GM12873 (cell line): ENCODE results near the gene CASKIN1.

Experiments
- TF ChIP-seq, protein P1 (sequence below): IDR thresholded peaks from 2 replicates; pipeline ENCODE4 v1.5.1; 2012; ENCODE audit warnings: low read depth, mild to moderate bottlenecking, moderate library complexity, low read length, control low read depth; ENCODE audit not compliant: insufficient read depth; ENCODE audit errors: missing control alignments

Gene CASKIN1

DNA sequence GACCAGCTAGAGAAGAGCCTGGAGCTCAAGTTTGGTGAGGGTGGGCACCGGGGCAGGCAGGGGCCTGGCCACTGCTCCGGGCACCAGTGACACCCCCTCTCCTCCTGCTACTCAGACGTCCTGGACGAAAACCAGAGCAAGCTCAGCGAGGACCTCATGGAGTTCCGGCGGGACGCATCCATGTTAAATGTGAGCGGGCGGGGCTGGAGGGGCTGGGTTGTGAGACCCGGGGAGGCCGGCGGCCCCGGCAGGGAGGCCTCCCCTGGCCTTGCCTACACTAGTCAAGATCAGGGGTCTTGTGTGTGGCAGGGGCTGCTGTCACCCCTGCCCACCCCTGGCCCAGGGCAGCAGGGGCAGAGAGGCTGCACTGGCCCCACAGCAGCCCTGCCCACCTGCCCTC is 23.0 kb downstream of the CASKIN1 start:
- TF ChIP-seq, protein P1, sequence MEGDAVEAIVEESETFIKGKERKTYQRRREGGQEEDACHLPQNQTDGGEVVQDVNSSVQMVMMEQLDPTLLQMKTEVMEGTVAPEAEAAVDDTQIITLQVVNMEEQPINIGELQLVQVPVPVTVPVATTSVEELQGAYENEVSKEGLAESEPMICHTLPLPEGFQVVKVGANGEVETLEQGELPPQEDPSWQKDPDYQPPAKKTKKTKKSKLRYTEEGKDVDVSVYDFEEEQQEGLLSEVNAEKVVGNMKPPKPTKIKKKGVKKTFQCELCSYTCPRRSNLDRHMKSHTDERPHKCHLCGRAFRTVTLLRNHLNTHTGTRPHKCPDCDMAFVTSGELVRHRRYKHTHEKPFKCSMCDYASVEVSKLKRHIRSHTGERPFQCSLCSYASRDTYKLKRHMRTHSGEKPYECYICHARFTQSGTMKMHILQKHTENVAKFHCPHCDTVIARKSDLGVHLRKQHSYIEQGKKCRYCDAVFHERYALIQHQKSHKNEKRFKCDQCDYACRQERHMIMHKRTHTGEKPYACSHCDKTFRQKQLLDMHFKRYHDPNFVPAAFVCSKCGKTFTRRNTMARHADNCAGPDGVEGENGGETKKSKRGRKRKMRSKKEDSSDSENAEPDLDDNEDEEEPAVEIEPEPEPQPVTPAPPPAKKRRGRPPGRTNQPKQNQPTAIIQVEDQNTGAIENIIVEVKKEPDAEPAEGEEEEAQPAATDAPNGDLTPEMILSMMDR = no peak

GRCh38 chr16:2172688-2173335 is 23.6 kb downstream of the CASKIN1 start:
- TF ChIP-seq, protein P1 = no peak

DNA sequence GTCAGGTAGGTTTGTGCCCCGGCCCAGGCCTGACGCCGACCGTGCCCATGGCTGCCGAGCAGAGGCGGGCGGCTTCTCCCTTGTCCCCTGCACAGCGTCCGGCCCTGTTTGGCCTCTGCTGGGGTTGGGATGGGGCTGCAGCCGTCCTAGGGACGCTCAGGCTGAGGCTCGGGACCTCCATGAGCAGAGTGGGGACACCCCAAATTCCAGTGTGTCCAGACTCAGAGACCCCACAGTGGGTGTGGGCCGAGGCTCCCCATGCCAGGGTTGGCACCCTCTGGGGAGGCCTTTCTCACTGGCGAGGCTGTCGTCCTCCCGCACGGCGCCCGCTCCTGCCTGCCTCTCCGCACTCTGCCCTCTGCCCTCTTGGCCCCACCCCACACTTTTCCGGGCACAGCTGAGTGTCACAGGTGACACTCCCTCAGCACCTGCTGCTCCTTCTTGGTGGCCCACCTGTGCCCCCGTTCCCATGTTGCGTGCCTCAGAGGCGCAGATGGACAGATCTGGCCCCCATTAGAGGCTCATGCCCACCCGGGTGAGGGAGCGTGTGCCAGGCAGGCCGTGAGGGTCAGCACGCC is 24.7 kb downstream of the CASKIN1 start:
- TF ChIP-seq, protein P1 = no peak

DNA sequence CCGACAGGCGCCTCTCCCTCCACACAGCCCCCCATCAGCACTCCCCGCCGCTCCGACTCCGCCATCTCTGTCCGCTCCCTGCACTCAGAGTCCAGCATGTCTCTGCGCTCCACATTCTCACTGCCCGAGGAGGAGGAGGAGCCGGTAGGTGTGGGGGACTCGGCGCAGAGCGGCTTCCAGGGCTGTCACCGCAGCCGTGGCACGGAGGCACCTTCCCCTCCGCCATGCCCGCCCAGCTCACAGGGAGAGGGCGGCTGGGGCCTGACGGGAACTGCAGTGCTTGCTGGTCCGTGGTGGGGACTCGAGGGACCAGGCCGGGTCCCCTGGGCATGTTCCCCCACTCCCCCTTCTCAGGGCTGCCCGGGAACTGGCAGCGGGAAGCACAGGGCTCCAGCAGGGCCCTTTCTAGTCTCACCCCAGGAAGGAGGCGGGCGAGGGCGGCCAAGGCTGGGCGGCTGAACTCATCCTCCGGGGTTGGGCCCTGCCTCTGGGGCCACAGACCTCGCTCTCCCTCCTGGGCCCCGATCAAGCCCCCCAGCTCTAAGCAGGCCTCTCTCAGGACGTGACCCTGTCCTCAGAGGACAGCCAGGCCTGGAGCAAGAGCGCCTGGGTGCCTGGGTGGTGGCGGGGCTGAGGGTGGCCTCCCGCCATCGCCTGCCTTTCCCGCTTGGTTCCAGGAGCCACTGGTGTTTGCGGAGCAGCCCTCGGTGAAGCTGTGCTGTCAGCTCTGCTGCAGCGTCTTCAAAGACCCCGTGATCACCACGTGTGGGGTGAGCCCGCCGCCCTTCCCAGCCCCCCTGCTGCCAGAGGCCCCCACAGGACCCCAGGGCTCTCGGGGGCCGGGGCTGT is 25.6 kb downstream of the CASKIN1 start:
- TF ChIP-seq, protein P1 = no peak

- TF ChIP-seq, protein P1 = no peak
These were observed 26.3 kb downstream of the CASKIN1 start for GRCh38 chr16:2170080-2170479.

DNA sequence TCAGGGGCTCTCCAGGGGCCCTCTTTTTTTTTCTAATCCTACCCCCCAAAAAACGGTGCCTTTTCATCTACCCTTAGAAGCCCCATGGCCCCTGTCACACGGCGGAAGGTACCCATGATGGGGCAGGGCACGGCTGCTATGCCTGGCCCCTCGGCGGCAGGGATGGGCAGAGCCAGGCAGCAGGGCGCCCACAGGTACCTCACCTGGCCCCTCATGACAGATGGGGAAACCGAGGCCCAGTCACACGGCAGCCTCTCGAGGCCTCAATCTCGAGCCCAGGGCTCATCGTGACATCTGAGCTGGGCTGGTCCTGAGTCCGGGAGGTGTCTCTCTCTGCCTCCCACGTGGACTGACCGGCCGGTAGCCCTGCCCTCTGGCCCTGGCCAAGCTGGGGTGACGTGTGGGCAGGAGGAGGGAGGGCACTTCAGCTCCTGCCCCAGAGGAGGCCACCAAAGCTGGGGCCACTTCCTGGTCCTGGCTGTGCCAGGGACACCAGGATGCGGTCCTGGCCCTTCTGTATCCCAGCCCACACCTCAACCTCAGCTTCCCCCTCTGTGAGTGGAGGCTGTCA is 29.3 kb downstream of the CASKIN1 start:
- TF ChIP-seq, protein P1 = no peak

DNA sequence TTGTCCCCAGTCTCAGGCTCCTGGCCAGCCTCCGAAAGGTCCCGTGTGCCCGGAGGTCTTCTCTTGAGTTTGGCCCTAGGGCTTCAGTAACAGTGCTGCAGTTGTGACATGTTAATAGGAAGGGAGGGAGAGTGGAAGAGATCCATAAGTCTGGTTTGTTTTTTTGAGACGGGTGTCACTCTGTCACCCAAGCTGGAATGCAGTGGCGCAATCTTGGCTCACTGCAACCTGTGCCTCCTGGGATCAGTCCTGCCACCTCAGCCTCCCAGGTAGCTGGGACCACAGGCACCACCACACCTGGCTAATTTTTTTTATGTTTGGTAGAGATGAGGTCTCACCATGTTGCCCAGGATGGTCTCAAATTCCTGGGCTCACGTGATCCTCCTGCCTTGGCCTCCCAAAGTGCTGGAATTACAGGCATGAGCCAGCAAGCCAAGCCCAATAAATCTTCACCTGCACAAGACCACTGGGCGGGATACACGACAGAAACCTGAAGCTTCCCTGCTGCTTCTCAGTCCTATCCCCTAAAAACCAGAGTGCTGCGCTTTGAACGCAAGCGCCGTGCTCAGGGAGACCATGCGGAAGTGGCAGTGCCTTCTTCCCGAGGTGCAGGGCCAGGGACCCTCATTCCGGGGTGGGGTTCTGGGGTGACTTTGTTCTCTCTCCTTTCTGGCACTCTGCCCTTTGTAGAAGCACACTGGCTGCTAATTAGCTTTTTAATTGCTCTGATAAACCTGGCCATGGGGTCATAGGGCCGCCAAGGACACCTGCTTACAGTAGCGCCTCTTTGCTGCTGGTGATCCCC is 29.9 kb downstream of the CASKIN1 start:
- TF ChIP-seq, protein P1 = no peak
